Measurements from ENCODE around the gene CAND1.

CAND1 gene

DNA sequence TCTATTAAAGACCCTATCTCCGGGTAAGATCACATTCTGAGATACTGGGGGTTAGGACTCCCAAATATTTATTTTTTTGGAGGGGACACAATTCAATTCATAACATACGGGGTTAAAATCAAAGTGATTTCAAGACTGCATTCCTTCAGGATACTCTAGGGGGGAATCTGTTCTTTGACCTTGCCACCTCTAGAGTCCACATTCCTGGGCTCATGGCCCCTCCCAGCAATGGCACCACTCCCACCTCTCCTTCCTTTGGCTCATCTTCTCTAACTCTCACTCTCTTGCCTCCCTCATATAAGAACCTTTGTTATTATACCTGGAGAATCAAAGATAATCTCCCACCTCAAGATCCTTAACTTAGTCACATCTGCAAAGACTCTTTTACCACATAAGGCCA lies 79.5 kb downstream of the CAND1 start:
- DNase-seq, result no peak

DNA sequence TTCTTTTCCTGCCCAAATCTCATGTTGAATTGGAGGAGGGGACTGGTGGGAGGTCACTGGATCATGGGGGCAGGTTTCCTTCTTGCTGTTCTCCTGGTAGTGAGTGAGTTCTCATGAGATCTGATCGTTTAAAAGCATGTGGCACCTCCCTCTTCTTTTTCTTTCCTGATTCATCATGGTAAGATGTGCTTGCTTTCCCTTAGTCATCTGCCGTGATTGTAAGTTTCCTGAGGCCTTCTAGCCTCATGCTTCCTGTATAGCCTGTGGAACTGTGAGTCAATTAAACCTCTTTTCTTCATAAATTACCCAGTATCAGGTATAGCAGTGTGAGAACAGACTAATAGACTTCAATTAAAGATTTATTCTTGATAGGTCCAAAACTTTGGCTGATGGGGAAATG lies 83.5 kb downstream of the CAND1 start:
- DNase-seq, result no peak

DNA sequence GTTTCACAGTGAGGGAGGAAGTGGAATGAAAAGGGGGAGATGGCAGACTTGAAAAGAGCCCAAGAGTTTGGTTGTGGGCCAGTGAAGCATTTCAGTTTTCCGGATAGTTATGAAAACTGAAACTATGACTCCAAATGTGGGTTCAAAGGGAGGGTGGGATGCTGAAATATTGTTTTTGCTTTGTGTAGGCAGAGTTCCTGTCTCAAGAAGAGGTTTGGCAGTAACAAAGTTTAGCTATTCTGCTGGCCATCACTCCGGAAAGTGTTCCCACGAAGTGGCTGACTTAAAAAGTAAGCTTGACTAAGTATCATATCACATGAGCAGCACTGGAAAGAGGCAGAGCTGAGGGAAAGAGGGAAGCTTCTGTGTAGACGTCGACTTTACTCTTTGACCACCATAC lies 85.2 kb downstream of the CAND1 start:
- DNase-seq, result no peak

DNA sequence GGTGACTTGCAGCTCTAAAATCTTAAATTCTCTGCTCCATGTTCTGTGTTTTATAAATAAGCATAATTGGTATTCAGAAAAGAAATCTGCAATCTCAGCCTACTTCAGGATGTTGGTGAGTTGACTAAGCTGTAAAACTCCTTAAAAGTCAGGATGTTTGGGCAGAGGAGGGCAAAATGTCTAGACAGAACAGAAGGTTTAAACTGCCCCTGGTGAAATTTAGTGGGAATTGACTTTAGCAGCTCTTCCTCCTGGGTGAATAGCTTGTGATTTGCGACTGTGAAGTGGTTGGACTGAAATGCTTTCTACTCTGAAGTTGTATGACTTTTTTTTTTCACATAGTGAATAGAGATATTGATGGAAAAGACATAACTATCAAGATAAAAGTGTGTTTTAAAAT lies 85.8 kb downstream of the CAND1 start:
- no peak for DNase-seq

DNA sequence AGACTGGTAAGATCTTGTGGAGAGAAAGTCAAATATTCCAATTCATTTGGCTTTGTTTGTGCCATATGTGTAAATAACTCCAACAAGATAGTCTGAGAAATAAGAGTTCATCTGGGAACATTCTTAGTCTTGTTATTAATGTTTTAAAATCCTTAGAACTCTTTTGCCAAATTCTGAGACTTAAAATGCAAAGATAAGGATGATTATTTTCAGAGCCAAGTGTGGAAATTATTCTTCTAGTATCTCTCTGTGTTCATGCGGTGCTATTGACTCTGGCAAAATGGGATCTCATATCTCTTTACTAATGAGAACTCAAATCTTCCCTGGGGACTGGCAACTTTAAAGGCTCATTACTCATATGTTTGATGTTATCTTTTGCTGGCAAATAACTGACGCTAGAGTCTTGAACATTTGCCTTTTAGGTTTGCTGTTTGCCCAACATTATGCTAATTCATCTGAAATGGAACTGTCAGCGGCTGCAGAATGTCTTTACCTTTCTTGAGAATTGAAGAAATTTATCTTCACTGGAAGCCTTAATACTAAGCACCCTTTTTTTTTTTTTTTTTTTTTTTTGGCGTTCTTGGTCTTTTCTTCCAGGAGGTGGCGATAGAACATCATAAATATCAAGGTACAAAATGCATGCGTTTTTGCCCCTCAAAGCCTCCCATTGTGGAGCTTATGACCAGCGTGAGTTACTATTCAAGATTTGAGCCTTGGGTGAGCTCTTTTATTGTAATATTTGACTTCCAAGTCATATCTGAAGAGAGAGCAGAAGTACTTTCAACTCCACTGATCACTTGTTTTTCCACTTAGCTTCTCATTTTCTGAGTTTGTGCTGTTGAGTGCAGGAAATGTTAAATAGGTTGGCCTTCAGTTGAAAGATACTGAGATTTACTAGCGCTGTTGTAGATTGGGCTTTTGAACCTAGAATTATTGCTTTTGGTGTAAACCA lies 86.5 kb downstream of the CAND1 start:
- peak; percentile 19 for DNase-seq

DNA sequence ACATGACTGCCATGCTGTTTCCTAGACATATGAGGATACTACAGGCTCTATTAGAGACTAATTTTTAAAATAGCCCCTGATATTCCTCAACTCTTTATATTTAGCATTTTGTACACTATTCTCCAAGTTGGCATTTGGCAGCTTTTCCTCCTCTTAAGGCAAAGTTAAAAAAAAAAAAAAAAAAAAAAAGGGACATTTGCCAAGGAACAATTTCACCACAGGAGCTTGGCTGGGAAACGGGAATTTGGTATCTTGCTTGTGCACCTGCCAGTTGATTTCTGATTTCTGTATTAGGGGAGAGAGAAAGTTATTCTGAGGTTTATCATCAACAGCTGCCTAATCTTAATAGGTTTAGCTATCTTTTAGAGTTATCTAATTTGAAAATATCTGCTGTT lies 87.2 kb downstream of the CAND1 start:
- DNase-seq, result no peak

DNA sequence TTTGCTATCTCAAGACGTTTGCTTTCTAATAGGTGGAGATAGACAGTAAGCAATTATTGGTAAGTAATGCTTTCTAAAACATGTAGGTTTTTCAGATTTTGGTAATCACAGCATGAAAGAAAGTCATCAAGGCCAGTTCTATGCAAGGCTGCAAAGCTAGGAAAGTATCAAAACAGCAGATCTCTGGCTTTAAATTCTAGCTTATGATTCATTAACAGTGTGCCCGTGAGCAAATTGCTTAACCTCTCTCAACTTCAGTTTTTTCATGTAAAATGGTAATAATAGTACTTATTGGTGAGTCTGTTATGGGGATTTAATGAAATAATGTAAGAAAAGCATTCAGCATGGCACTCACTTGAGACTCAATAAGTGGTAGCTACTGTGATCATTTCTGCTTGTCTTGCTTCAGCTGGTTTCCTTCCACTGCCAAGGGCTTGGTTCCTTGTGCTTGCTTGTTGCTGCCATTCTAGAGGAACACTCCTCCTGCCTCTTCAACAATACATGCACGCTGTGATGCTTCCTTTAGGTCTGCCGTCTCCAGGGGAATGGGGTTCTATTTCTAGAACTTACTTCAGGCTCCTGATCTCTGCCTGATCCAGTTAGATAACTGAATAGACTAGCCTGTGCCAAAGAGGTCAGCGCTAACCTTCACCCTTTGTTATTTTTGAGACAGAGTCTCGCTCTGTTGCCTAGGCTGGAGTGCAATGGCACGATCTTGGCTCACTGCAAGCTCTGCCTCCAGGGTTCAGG lies 88.4 kb downstream of the CAND1 start:
- no peak for DNase-seq

DNA sequence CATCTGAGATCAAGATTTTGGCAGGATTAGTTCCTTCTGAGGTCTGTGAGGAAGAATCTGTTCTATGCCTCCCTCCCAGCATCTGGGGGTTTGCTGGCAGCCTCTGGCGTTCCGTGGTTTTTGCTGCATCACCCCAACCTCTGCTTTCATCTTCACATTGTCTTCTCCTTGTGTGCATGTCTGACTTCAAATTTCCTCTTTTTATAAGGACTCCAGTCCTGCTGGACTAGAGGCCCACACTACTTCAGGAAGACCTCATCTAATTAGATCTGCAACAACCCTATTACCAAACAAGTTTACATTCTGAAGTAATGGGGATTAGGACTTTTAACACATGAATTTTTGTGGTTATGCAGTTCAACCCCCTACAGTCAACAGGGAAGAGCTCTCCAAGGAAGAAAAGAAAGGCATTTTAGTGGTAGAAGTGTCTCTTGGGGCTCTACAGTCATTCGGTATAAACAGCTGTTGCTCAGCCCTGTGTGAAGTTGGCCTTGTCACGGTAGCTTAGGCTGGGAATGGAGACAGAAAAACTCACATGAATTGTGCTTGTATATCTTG lies 89.7 kb downstream of the CAND1 start:
- no peak for DNase-seq

DNA sequence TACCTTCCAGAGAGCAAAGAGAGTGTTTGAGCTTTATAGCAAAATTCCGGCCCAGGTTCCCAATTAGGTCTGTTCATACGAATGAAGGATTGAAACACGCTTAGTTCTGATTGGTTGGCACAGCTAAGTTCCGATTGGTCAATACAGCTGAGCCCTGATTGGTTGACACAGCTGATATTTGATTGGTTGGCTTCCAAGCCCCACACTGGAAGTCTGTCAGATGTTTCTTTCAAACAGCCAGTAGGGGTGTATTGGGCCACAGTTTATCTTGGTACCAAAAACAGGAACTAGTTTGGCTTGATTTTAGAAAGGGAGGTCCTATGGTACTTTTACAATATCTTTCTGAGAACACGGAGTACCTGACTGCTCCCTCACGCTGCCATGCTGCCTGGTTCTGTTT lies 93.4 kb downstream of the CAND1 start:
- no peak for DNase-seq

DNA sequence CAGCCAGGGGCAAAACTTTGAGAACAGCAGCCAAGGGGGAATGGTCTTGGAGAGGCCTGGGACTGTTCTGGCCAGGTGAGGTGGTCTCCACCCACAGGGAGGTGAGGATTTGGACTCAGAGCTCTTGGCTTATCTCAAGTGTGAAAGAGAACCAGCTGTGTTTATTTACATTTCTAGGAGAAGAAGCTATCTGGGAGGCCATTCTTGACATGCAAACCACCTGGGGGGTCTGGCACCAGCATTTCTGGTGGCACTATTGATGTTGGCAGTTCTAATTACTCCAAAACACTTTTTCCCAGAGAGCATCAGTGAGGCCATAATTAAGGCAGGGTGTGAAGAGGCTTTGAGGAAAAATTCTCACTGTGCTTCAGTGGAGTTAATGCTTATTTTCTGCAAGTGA lies 95.1 kb downstream of the CAND1 start:
- DNase-seq, result no peak

DNA sequence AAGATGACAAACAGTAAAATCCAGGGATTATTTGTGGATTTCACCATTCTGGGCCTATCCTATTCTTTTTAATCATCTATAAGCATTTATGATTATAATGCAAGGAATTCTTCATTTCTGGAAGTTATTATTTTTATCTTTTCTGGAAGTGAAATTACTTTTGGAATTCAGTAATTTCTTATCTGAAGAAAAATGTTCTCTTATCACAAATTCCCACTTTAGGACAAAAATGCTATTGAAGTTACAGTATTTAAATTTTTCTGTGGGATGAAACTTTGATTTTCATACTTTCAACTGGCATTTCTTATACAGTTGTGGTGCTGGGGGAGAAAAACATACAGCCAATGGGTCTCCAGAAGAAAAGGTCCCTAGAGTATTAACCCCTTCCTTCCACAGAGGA lies 96.0 kb downstream of the CAND1 start:
- DNase-seq, result no peak

DNA sequence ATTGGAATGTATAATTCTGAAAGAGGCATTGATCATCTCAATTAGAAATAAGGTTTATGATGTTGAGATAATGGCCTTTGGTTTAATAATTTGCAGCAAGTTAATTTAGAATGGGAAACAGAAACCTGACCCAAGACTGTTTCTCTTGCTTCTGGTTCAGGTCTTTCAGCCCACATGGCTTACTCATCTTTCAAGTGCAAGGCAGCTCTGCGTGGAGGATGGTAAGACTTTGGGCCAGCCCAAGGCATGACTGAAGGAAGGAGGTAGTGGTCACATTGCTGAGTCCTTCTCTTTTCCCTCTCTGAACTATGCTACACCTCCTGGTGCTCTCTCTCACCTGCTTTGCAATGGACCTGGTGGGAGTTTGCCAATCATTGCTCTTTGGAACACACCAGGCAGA lies 98.7 kb downstream of the CAND1 start:
- no peak for DNase-seq

All from NCI-H1417 treated with DMSO at 0.1 percent for 48 hours (cell line).